ENCODE measurements around the gene MMEL1.
"Not testable (repeated sequence)": the region's sequence is repeated elsewhere in the genome, so short reads cannot be mapped to it uniquely, and the experiment has no call there.

Gene MMEL1

GRCh38 chr1:2625748-2626147 is 7.1 kb downstream of the MMEL1 start:
- not testable (repeated sequence) for FAIRE-seq

- FAIRE-seq = no peak
Measured at GRCh38 chr1:2625311-2625710, 7.5 kb downstream of the MMEL1 start.

GRCh38 chr1:2624735-2625300 is 8.0 kb downstream of the MMEL1 start:
- no peak for FAIRE-seq

GRCh38 chr1:2623571-2624337 is 9.1 kb downstream of the MMEL1 start:
- no peak for FAIRE-seq

GRCh38 chr1:2617971-2618470 is 14.8 kb downstream of the MMEL1 start:
- FAIRE-seq = no peak

GRCh38 chr1:2614145-2614544 is 18.7 kb downstream of the MMEL1 start:
- no peak for FAIRE-seq

GRCh38 chr1:2612591-2613365 is 20.0 kb downstream of the MMEL1 start:
- FAIRE-seq = no peak

GRCh38 chr1:2611621-2612437 is 21.0 kb downstream of the MMEL1 start:
- no peak for FAIRE-seq

- FAIRE-seq = no peak
Measured at GRCh38 chr1:2611031-2611501, 21.8 kb downstream of the MMEL1 start.

GRCh38 chr1:2610036-2610959 is 22.5 kb downstream of the MMEL1 start:
- FAIRE-seq = no peak

GRCh38 chr1:2609319-2610035 is 23.3 kb downstream of the MMEL1 start:
- FAIRE-seq = no peak

- FAIRE-seq = no peak
Measured at GRCh38 chr1:2607641-2608091, 25.1 kb downstream of the MMEL1 start.

GRCh38 chr1:2606881-2607621 is 25.8 kb downstream of the MMEL1 start:
- no peak for FAIRE-seq

- no peak for FAIRE-seq
Measured at GRCh38 chr1:2606396-2606880, 26.4 kb downstream of the MMEL1 start.

GRCh38 chr1:2605509-2606395 is 27.1 kb downstream of the MMEL1 start:
- no peak for FAIRE-seq

GRCh38 chr1:2604844-2605508 is 27.8 kb downstream of the MMEL1 start:
- no peak for FAIRE-seq

GRCh38 chr1:2604156-2604843 is 28.5 kb downstream of the MMEL1 start:
- FAIRE-seq = no peak
